Liver (tissue), 9 donors: ENCODE results near the gene SPDEF. TPM values are rescaled to one million over a fixed set of nuclear protein-coding genes. Genes with fewer than 3 reads are reported as not detected.

Experiments
- DNase-seq: peaks from one replicate; pipeline ENCODE4 v3.0.0-alpha.2; 2017; ENCODE audit warnings: low spot score
- H3K27ac ChIP-seq, 2 donors: one replicate each; pipeline ENCODE4 v1.7.0; 2013; ENCODE audit warnings: inconsistent platforms in 2 of 2, low read length in 2 of 2, control low read depth in 1 of 2, low read depth in 1 of 2, mild to moderate bottlenecking in 1 of 2
- H3K27me3 ChIP-seq, 4 donors: one replicate each; pipeline versions ENCODE4 v1.6.1 to v1.7.0; 2013; ENCODE audit warnings: low read length in 3 of 4, inconsistent platforms in 1 of 4, mild to moderate bottlenecking in 1 of 4, moderate library complexity in 1 of 4; ENCODE audit not compliant: control insufficient read depth in 4 of 4, insufficient read depth in 4 of 4
- H3K36me3 ChIP-seq, 4 donors: one replicate each; pipeline versions ENCODE4 v1.6.1 to v1.7.0; 2013; ENCODE audit warnings: low read length in 3 of 4, mild to moderate bottlenecking in 3 of 4, low read depth in 1 of 4, moderate library complexity in 1 of 4; ENCODE audit not compliant: control insufficient read depth in 4 of 4, insufficient read depth in 3 of 4
- H3K4me1 ChIP-seq, 4 donors: one replicate each; pipeline versions ENCODE4 v1.6.1 to v1.7.0; 2013; ENCODE audit warnings: low read length in 3 of 4, mild to moderate bottlenecking in 3 of 4, moderate library complexity in 1 of 4; ENCODE audit not compliant: control insufficient read depth in 4 of 4, insufficient read depth in 4 of 4
- H3K4me3 ChIP-seq, 3 donors: one replicate each; pipeline versions ENCODE4 v1.6.1 to v1.7.0; 2013; ENCODE audit warnings: low read length in 3 of 3, control low read depth in 1 of 3, low read depth in 1 of 3, mild to moderate bottlenecking in 1 of 3
- H3K9ac ChIP-seq, 2 donors: one replicate each; pipeline ENCODE4 v1.7.0; 2013; ENCODE audit warnings: low read length in 2 of 2, mild to moderate bottlenecking in 2 of 2, moderate library complexity in 2 of 2, control low read depth in 1 of 2, low read depth in 1 of 2
- H3K9me3 ChIP-seq, 4 donors: one replicate each; pipeline versions ENCODE4 v1.6.1 to v1.7.0; 2013; ENCODE audit warnings: low read length in 3 of 4; ENCODE audit not compliant: control insufficient read depth in 4 of 4
- EGR1 ChIP-seq, 2 donors: IDR thresholded peaks; 2 replicates each; pipeline ENCODE4 v1.6.1; 2016 to 2018; ENCODE audit warnings: antibody characterized with exemption in 2 of 2, low read depth in 2 of 2
- FOXA1 ChIP-seq: IDR thresholded peaks from 2 replicates; pipeline ENCODE4 v1.6.1; 2016; ENCODE audit warnings: antibody characterized with exemption
- FOXA2 ChIP-seq: IDR thresholded peaks from 2 replicates; pipeline ENCODE4 v1.6.1; 2016; ENCODE audit warnings: antibody characterized with exemption
- GABPA ChIP-seq, 2 donors: IDR thresholded peaks in 1 of 2; conservative IDR thresholded peaks in 1 of 2; 2 replicates each; pipeline ENCODE4 v1.6.1; 2016; ENCODE audit warnings: antibody characterized with exemption in 2 of 2, mild to moderate bottlenecking in 1 of 2, moderate library complexity in 1 of 2
- HNF4A ChIP-seq, 2 donors: conservative IDR thresholded peaks; 2 replicates each; pipeline ENCODE4 v1.6.1; 2016; ENCODE audit warnings: antibody characterized with exemption in 2 of 2, mild to moderate bottlenecking in 2 of 2
- JUND ChIP-seq, 2 donors: IDR thresholded peaks; 2 replicates each; pipeline ENCODE4 v1.6.1; 2016; ENCODE audit warnings: antibody characterized with exemption in 2 of 2
- MAX ChIP-seq: IDR thresholded peaks from 2 replicates; pipeline ENCODE4 v1.6.1; 2016; ENCODE audit warnings: antibody characterized with exemption
- NR2F2 ChIP-seq: IDR thresholded peaks from 2 replicates; pipeline ENCODE4 v1.6.1; 2016; ENCODE audit warnings: antibody characterized with exemption
- RXRA ChIP-seq, 2 donors: IDR thresholded peaks; 2 replicates each; pipeline ENCODE4 v1.6.1; 2017 to 2018; ENCODE audit warnings: antibody characterized with exemption in 2 of 2, mild to moderate bottlenecking in 1 of 2
- SP1 ChIP-seq: IDR thresholded peaks from 2 replicates; pipeline ENCODE4 v1.6.1; 2018; ENCODE audit warnings: antibody characterized with exemption, mild to moderate bottlenecking
- TAF1 ChIP-seq: conservative IDR thresholded peaks from 2 replicates; pipeline ENCODE4 v1.6.1; 2016; ENCODE audit warnings: antibody characterized with exemption, mild to moderate bottlenecking
- YY1 ChIP-seq: IDR thresholded peaks from 2 replicates; pipeline ENCODE4 v1.6.1; 2016; ENCODE audit warnings: antibody characterized with exemption, mild to moderate bottlenecking
- WGBS: extraction: QIAGEN DNeasy Blood & Tissue Kit; methylation state at CpG from one replicate; pipeline ENCODE4 v1.1.7; 2013; 5-methylcytosine and 5-hydroxymethylcytosine counted together
- polyA plus RNA-seq, 2 donors: library from polyadenylated mRNA; stranded (reverse) in 1 of 2; unstranded in 1 of 2; fragments of 200-250 nt in 1 of 2; fragments of >200 nt in 1 of 2; fragmentation: Nextera tagmentation in 1 of 2; extraction: Ambion mirVana in 1 of 2; gene quantifications; one replicate each; pipeline versions ENCODE4 v1.2.1 to v1.2.3, GENCODE V29; 2013 to 2015
- total RNA-seq, 2 donors: library from RNA; depleted of rRNA; stranded (reverse); fragments of >200 nt; gene quantifications; one replicate each; pipeline ENCODE4 v1.2.3, GENCODE V29; 2014
- TF ChIP-seq, protein P1 (sequence below): fragments of 150-350 bp; IDR thresholded peaks from 2 replicates; pipeline ENCODE4 v1.5.1; 2017; ENCODE audit warnings: improper control_type of control experiment, low read depth, low read length; ENCODE audit not compliant: missing input control
- TF ChIP-seq, protein P2 (sequence below): IDR thresholded peaks from 2 replicates; pipeline ENCODE4 v1.6.1; 2016; ENCODE audit warnings: antibody characterized with exemption, mild to moderate bottlenecking
- TF ChIP-seq, protein P3 (sequence below): IDR thresholded peaks from 2 replicates; pipeline ENCODE4 v1.6.1; 2016; ENCODE audit warnings: antibody characterized with exemption
- donor health status: healthy.
- donor health status: healthy.
- donor health status: healthy.
- donor health status: healthy.
- donor health status: healthy.

Gene SPDEF
- total and polyA plus RNA-seq, 4 donors = 0.05 to 0.09 TPM; not detected in 2

- no peaks in the 10 kb centered on the region for H3K9me3 ChIP-seq
- no peak overlapping the region for H3K4me3 ChIP-seq
- 96% methylated on average over 8 of the region's 8 CpGs for WGBS
- no peak overlapping the region for H3K27ac ChIP-seq
- H3K9ac ChIP-seq = no peak overlapping the region
- no peaks in the 10 kb centered on the region for H3K27me3 ChIP-seq
- peaks cover 7 to 18% (median 13%) of the 10 kb centered on the region in 4 donors for H3K4me1 ChIP-seq
- TF ChIP-seq NR2F2 (no peak), RXRA (IDR thresholded peaks at IDR 0.05) (no peak), SP1 (no peak), FOXA2 (no peak), GABPA (IDR thresholded peaks at IDR 0.05 in 1 of 2, conservative IDR thresholded peaks at IDR 0.05 in 1 of 2) (no peak), MAX (no peak), EGR1 (IDR thresholded peaks at IDR 0.05; ENCODE audit: low read depth in 2 of 2) (no peak)
- TF ChIP-seq, protein P1, sequence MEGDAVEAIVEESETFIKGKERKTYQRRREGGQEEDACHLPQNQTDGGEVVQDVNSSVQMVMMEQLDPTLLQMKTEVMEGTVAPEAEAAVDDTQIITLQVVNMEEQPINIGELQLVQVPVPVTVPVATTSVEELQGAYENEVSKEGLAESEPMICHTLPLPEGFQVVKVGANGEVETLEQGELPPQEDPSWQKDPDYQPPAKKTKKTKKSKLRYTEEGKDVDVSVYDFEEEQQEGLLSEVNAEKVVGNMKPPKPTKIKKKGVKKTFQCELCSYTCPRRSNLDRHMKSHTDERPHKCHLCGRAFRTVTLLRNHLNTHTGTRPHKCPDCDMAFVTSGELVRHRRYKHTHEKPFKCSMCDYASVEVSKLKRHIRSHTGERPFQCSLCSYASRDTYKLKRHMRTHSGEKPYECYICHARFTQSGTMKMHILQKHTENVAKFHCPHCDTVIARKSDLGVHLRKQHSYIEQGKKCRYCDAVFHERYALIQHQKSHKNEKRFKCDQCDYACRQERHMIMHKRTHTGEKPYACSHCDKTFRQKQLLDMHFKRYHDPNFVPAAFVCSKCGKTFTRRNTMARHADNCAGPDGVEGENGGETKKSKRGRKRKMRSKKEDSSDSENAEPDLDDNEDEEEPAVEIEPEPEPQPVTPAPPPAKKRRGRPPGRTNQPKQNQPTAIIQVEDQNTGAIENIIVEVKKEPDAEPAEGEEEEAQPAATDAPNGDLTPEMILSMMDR = no peak
- no peaks in the 10 kb centered on the region for H3K36me3 ChIP-seq
- DNase-seq = no peak
These were observed 27.0 kb downstream of the SPDEF start for GRCh38 chr6:34528996-34529664.

DNA sequence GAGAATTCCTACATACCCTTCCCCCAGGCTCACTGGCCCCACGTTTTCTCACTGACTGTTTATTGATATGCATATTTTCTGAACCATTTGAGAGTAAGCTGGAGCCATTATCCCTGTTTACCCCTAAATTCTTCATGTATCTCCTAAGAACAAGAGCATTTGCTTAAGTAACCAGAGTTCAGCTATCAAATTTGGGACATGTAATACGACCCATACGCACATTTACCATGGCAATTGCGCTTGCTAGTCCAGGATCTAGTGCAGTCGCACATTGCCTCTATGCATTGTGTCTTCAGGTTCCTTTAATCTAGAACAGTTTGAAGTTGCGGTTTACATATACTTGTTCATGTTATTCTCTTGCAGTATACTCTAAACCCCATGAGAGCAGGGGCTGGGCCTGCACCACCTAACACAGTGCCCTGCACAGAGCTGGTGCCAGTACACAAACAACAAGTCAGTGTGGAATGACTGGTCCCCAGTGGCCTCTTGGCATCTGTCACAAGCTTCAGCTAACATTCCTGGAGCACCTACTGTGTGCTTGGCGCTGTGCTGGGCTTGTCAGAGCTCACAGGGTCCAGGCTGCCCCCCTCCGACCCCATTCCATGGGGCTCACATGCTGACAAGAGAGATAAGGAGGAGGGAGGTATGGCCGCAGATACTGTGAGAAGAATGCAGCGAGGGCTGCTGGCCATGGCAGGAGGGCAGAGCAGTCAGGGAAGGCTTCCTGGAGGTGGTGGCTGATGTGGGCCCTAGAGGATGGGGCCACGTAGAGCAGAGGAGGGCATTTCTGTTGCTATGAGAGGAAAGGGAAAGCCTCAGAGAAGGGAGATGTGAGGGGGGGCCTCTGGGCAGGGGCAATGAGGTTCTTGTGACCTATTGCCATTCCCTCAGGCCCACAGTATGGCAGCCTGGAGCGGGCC, 28.1 kb downstream of the SPDEF start:
- no peak for DNase-seq
- H3K9ac ChIP-seq = no peak overlapping the region
- TF ChIP-seq, protein P2, sequence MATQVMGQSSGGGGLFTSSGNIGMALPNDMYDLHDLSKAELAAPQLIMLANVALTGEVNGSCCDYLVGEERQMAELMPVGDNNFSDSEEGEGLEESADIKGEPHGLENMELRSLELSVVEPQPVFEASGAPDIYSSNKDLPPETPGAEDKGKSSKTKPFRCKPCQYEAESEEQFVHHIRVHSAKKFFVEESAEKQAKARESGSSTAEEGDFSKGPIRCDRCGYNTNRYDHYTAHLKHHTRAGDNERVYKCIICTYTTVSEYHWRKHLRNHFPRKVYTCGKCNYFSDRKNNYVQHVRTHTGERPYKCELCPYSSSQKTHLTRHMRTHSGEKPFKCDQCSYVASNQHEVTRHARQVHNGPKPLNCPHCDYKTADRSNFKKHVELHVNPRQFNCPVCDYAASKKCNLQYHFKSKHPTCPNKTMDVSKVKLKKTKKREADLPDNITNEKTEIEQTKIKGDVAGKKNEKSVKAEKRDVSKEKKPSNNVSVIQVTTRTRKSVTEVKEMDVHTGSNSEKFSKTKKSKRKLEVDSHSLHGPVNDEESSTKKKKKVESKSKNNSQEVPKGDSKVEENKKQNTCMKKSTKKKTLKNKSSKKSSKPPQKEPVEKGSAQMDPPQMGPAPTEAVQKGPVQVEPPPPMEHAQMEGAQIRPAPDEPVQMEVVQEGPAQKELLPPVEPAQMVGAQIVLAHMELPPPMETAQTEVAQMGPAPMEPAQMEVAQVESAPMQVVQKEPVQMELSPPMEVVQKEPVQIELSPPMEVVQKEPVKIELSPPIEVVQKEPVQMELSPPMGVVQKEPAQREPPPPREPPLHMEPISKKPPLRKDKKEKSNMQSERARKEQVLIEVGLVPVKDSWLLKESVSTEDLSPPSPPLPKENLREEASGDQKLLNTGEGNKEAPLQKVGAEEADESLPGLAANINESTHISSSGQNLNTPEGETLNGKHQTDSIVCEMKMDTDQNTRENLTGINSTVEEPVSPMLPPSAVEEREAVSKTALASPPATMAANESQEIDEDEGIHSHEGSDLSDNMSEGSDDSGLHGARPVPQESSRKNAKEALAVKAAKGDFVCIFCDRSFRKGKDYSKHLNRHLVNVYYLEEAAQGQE = no peak
- TF ChIP-seq GABPA (IDR thresholded peaks at IDR 0.05 in 1 of 2, conservative IDR thresholded peaks at IDR 0.05 in 1 of 2) (no peak), TAF1 (no peak), EGR1 (IDR thresholded peaks at IDR 0.05; ENCODE audit: low read depth in 2 of 2) (no peak), HNF4A (conservative IDR thresholded peaks at IDR 0.05) (no peak), YY1 (no peak), SP1 (no peak), NR2F2 (no peak), MAX (no peak), JUND (IDR thresholded peaks at IDR 0.05) (no peak), FOXA2 (no peak), RXRA (IDR thresholded peaks at IDR 0.05) (no peak), FOXA1 (no peak)
- TF ChIP-seq, protein P1 = no peak
- TF ChIP-seq, protein P3, sequence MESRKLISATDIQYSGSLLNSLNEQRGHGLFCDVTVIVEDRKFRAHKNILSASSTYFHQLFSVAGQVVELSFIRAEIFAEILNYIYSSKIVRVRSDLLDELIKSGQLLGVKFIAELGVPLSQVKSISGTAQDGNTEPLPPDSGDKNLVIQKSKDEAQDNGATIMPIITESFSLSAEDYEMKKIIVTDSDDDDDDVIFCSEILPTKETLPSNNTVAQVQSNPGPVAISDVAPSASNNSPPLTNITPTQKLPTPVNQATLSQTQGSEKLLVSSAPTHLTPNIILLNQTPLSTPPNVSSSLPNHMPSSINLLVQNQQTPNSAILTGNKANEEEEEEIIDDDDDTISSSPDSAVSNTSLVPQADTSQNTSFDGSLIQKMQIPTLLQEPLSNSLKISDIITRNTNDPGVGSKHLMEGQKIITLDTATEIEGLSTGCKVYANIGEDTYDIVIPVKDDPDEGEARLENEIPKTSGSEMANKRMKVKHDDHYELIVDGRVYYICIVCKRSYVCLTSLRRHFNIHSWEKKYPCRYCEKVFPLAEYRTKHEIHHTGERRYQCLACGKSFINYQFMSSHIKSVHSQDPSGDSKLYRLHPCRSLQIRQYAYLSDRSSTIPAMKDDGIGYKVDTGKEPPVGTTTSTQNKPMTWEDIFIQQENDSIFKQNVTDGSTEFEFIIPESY = no peak
- H3K4me3 ChIP-seq = no peak overlapping the region
- no peaks in the 10 kb centered on the region for H3K36me3 ChIP-seq
- no peak overlapping the region for H3K27ac ChIP-seq
- H3K9me3 ChIP-seq = no peaks in the 10 kb centered on the region
- peaks cover 7 to 18% (median 13%) of the 10 kb centered on the region in 4 donors for H3K4me1 ChIP-seq
- 94% methylated on average over 12 of the region's 12 CpGs for WGBS
- H3K27me3 ChIP-seq = no peaks in the 10 kb centered on the region
